ENCODE data around the gene ILK. TPM values are rescaled to one million over a fixed set of nuclear protein-coding genes. Genes with fewer than 3 reads are reported as not detected.

The ILK gene
- 165 and 267 TPM in 2 replicates for total RNA-seq

GRCh38 chr11:6603287-6604080, at the start of gene ILK, which contains the start of gene RRP8:
Gene ILK (plus strand): TSS chr11:6603774. CDS start chr11:6604272, 498 bp downstream.
Gene RRP8 (minus strand): TSS chr11:6603616. CDS start chr11:6603502, 114 bp downstream.

GRCh38 chr11:6612213-6613041, 8.9 kb downstream of the ILK start, which contains the start of gene TAF10:
Gene TAF10 (minus strand): TSS chr11:6612216. CDS start chr11:6612189, 27 bp downstream.

GRCh38 chr11:6619004-6619745, 15.6 kb downstream of the ILK start, which contains the start of gene TPP1:
Gene TPP1 (minus strand): TSS chr11:6619422. CDS start chr11:6619400, 22 bp downstream.

GRCh38 chr11:6655790-6656583, 52.4 kb downstream of the ILK start, which contains the start of gene DCHS1:
Gene DCHS1 (minus strand): TSS chr11:6655809. CDS start chr11:6641613, 14,196 bp downstream.

Other genes with a start within 250 kb of the ILK start
- 39.1 and 57.2 TPM in 2 replicates for gene SMPD1, start 213.3 kb upstream of the ILK start, total RNA-seq
- 34.5 and 53.3 TPM in 2 replicates for gene APBB1, start 184.7 kb upstream of the ILK start, total RNA-seq
- 0.38 and 0.85 TPM in 2 replicates for gene HPX, start 162.8 kb upstream of the ILK start, total RNA-seq
- gene TRIM3, start 129.8 kb upstream of the ILK start, total RNA-seq: 19.4 and 26.8 TPM in 2 replicates
- gene ARFIP2, start 122.4 kb upstream of the ILK start, total RNA-seq: 54.7 and 69.6 TPM in 2 replicates
- gene TIMM10B, start 122.3 kb upstream of the ILK start, total RNA-seq: 29.3 and 35.5 TPM in 2 replicates
- 2.7 and 7.9 TPM in 2 replicates for gene DNHD1, start 106.5 kb upstream of the ILK start, total RNA-seq
- gene RRP8, start 158 bp upstream of the ILK start, total RNA-seq: 8.7 and 15.0 TPM in 2 replicates
- gene TAF10, start 8.4 kb downstream of the ILK start, total RNA-seq: 37.2 and 58.9 TPM in 2 replicates
- gene TPP1, start 15.6 kb downstream of the ILK start, total RNA-seq: 28.8 and 135 TPM in 2 replicates
- 1.1 and 1.3 TPM in 2 replicates for gene DCHS1, start 52.0 kb downstream of the ILK start, total RNA-seq
- gene MRPL17, start 79.6 kb downstream of the ILK start, total RNA-seq: 68.8 and 105 TPM in 2 replicates
- gene OR2AG2, start 168.2 kb downstream of the ILK start, total RNA-seq: under 0.01 and 0.28 TPM in 2 replicates
- gene OR2AG1, start 179.2 kb downstream of the ILK start, total RNA-seq: not detected in 2 replicates
- gene OR6A2, start 195.9 kb downstream of the ILK start, total RNA-seq: 0.19 and 0.28 TPM in 2 replicates
- not detected in 2 replicates for gene OR10A5, start 241.9 kb downstream of the ILK start, total RNA-seq

All from regular cardiac myocyte (primary cell).